OCI-LY1 (cell line): ENCODE data around the gene TCERG1L.

Source experiments
- CTCF ChIP-seq: fragments of 200-600 bp; sonication (generic), shearing (Covaris generic); IDR thresholded peaks from 2 replicates; pipeline ENCODE4 v1.5.1; 2017; ENCODE audit warnings: mild to moderate bottlenecking, antibody characterized with exemption, low read length, moderate library complexity, mixed read lengths
- EZH2 ChIP-seq: fragments of 200-600 bp; sonication (generic), shearing (Covaris generic); IDR thresholded peaks from 2 replicates; pipeline ENCODE4 v1.8.0; 2017; ENCODE audit warnings: borderline replicate concordance, mixed run types, mild to moderate bottlenecking, antibody characterized with exemption, low read length, moderate library complexity, mixed read lengths

DNA sequence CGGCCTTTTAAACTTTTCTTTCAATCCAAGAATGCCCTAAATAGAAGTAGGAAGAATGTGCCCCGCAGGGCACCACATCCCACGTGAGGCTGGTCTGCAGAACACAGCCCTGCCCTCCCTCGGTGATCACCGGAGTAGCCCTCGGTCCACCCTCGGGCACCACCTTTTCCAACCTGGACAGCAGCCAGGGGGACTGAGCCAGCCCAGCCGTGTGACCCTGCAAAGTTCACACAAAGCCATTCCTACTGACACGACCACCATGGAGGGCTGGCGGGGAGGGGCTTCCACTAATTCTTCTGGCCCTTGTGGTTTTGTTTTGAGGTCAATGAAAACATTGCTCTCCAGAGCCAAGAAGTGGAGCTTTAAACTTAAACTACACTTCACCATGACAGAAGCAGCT lies 132.2 kb downstream of the TCERG1L start:
- TF ChIP-seq CTCF: no peak
- no peak for TF ChIP-seq EZH2
